Smooth muscle cell (in vitro differentiated cells): ENCODE measurements around the gene COL20A1. TPM values are rescaled to one million over a fixed set of nuclear protein-coding genes. Genes with fewer than 3 reads are reported as not detected.

Source experiments
- DNase-seq: peaks from one replicate; lab custom pipeline; 2025; ENCODE audit not compliant: unreplicated experiment; lab: John Stamatoyannopoulos, UW
- H2AFZ ChIP-seq: fragments of 200-600 bp; sonication (generic); 2 replicates; pipeline ENCODE4 v1.6.0; 2016; ENCODE audit warnings: antibody characterized with exemption, low read depth, mild to moderate bottlenecking
- H3F3A ChIP-seq: fragments of 200-600 bp; sonication (generic); 2 replicates; pipeline ENCODE4 v1.6.0; 2017; ENCODE audit warnings: antibody characterized with exemption, low read depth
- H3K27ac ChIP-seq: fragments of 200-600 bp; sonication (generic); 2 replicates; pipeline ENCODE4 v1.5.1; 2016; ENCODE audit warnings: low read depth, mild to moderate bottlenecking
- H3K27me3 ChIP-seq: fragments of 200-600 bp; sonication (generic); 2 replicates; pipeline ENCODE4 v1.6.1; 2016; ENCODE audit warnings: low read depth, mild to moderate bottlenecking
- H3K36me3 ChIP-seq: fragments of 200-600 bp; sonication (generic); 2 replicates; pipeline ENCODE4 v1.5.1; 2016; ENCODE audit warnings: low read depth
- H3K4me1 ChIP-seq: fragments of 200-600 bp; sonication (generic); 2 replicates; pipeline ENCODE4 v1.5.1; 2016; ENCODE audit warnings: low read depth
- H3K4me2 ChIP-seq: fragments of 200-600 bp; sonication (generic); 2 replicates; pipeline ENCODE4 v1.6.0; 2016; ENCODE audit warnings: mild to moderate bottlenecking
- H3K4me3 ChIP-seq: fragments of 200-600 bp; sonication (generic); 2 replicates; pipeline ENCODE4 v1.5.1; 2016; ENCODE audit warnings: mild to moderate bottlenecking
- H3K79me2 ChIP-seq: fragments of 200-600 bp; sonication (generic); 2 replicates; pipeline ENCODE4 v1.6.0; 2016; ENCODE audit warnings: low read depth, mild to moderate bottlenecking
- H3K9ac ChIP-seq: fragments of 200-600 bp; sonication (generic); 2 replicates; pipeline ENCODE4 v1.6.0; 2016; ENCODE audit warnings: low read depth
- H3K9me3 ChIP-seq: fragments of 200-600 bp; sonication (generic); replicated peaks from 2 replicates; pipeline ENCODE4 v1.5.1; 2016; ENCODE audit warnings: low read depth
- H4K20me1 ChIP-seq: fragments of 200-600 bp; sonication (generic); 2 replicates; pipeline ENCODE4 v1.6.0; 2016; ENCODE audit warnings: low read depth
- WGBS: methylation state at CpG from one replicate; pipeline ENCODE4 v1.1.7; 2016; ENCODE audit warnings: low lambda C conversion rate; 5-methylcytosine and 5-hydroxymethylcytosine counted together
- polyA plus RNA-seq: library from polyadenylated mRNA; unstranded; fragments of >200 nt; fragmentation: Nextera tagmentation; extraction: Ambion mirVana; gene quantifications from 2 replicates; pipeline ENCODE4 v1.2.1, GENCODE V29; 2016
- total RNA-seq: library from RNA; depleted of rRNA; stranded (reverse); fragments of >200 nt; gene quantifications from 2 replicates; pipeline ENCODE4 v1.2.3, GENCODE V29; 2014
- TF ChIP-seq, protein P1 (sequence below): fragments of 200-600 bp; sonication (generic); IDR thresholded peaks from 2 replicates; pipeline ENCODE4 v1.5.1; 2017; ENCODE audit warnings: borderline replicate concordance, mild to moderate bottlenecking, antibody characterized with exemption; ENCODE audit not compliant: insufficient read depth, poor library complexity, severe bottlenecking

The COL20A1 gene
- total and polyA plus RNA-seq, 2 experiments from 2014 or later, result 0.23 to 0.36 TPM

- no peaks in the 10 kb centered on the region for H3F3A ChIP-seq
- no peaks in the 10 kb centered on the region for H3K79me2 ChIP-seq
- H3K36me3 ChIP-seq, result no peaks in the 10 kb centered on the region
- 88% methylated on average over 26 of the region's 30 CpGs for WGBS
- peaks cover 7% of the 10 kb centered on the region for H3K4me1 ChIP-seq
- no peak for DNase-seq
- no peak overlapping the region for H3K4me3 ChIP-seq
- no peak overlapping the region for H2AFZ ChIP-seq
- no peak overlapping the region for H3K4me2 ChIP-seq
- peaks cover 35% of the 10 kb centered on the region for H3K27me3 ChIP-seq
- TF ChIP-seq, protein P1, sequence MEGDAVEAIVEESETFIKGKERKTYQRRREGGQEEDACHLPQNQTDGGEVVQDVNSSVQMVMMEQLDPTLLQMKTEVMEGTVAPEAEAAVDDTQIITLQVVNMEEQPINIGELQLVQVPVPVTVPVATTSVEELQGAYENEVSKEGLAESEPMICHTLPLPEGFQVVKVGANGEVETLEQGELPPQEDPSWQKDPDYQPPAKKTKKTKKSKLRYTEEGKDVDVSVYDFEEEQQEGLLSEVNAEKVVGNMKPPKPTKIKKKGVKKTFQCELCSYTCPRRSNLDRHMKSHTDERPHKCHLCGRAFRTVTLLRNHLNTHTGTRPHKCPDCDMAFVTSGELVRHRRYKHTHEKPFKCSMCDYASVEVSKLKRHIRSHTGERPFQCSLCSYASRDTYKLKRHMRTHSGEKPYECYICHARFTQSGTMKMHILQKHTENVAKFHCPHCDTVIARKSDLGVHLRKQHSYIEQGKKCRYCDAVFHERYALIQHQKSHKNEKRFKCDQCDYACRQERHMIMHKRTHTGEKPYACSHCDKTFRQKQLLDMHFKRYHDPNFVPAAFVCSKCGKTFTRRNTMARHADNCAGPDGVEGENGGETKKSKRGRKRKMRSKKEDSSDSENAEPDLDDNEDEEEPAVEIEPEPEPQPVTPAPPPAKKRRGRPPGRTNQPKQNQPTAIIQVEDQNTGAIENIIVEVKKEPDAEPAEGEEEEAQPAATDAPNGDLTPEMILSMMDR, result no peak
- H4K20me1 ChIP-seq, result no peaks in the 10 kb centered on the region
- H3K9ac ChIP-seq, result no peak overlapping the region
- no peaks in the 10 kb centered on the region for H3K9me3 ChIP-seq
- no peak overlapping the region for H3K27ac ChIP-seq
Observed at GRCh38 chr20:63356931-63357879, 64.2 kb downstream of the COL20A1 start.

DNA sequence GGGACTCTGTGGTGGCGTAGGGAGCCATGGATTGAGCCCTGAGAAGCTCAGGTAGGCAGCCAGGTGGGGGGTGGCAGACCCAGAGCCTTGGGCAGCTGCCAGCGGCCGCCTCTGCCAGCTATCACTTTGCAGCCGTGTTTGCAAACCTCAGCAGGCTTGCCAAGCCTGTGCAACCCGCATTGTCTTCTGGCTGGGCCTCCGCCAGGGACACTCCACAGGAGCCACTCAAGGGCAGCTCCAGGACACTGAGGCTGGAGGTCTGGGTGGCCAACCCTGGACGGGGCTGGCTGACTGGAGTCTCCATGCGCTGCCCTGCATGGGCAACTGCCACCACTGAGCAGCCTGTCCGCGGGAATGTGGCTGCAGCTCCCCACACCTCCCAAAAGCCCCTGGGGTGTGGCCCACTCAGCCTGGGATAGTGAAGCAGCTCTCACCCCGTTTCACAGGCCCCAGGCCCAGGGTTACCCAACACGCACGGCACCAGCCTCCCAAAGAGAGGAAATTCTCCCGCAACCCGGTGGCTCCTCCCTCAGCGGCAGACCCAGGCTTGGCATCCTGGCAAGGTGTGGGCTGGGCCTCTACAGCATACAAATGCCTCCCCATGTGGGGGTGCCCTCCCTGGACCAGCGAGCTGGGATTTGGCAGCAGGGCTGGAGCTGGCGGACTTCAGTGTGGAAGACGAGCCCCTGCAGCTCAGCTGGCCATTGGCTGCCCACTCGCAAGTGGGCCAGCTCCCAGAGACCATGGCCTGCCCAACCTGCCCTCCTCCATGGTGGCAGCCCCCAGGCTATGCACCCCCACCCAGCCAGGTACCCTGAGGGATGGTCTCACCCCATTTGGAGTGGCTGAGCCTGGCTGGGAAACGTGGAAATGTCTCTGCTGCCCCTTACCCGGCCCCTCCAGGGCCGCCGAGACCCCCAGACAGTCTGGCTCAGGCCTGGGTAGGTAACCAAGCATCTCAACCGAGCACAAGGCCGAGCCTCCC is 65.2 kb downstream of the COL20A1 start:
- WGBS, result 91% methylated on average over 26 of the region's 26 CpGs

DNA sequence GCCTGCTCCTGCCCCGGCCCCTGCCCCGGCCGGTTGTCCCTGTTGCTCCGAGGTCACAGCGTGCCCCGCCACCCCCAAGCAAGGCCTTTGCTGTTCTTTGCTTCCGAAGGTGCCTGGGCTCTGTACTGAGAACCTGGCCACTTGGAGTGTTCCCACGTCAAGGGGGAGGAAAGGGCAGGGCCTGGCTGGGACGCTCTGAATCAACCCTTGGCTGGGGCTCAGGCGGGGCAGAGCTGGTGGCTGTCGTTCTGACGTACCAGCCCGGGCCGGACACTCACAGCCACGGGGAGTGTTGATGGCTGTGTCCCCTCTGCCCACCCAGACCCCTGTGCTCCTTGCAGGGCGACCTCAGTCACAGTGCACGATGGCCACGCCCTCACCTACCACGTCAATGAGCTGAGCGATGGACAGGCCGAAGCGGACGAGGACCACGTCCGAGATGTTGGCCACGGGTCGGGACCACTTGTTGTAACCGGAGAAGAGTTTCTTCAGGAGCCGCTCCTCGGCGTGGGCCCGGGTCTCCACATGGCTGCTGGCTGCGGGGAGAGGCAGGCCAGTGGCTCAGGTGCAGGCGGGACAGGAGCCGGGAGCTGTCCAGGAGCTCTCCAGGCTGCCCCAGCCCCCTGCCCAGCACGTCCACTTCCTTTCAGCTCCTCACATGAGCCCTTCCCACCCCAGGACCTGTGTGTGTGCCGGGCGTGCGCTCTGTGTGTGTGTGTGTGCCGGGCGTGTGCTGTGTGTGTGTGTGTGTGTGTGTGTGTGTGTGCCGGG is 66.4 kb downstream of the COL20A1 start:
- no peak overlapping the region for H3K4me2 ChIP-seq
- H3K4me1 ChIP-seq, result peaks cover 8% of the 10 kb centered on the region
- peaks cover 45% of the 10 kb centered on the region for H3K27me3 ChIP-seq
- H3K9ac ChIP-seq, result no peak overlapping the region
- DNase-seq, result no peak
- no peaks in the 10 kb centered on the region for H3K9me3 ChIP-seq
- H3F3A ChIP-seq, result no peaks in the 10 kb centered on the region
- no peak overlapping the region for H3K4me3 ChIP-seq
- no peak overlapping the region for H2AFZ ChIP-seq
- TF ChIP-seq, protein P1, result no peak
- no peaks in the 10 kb centered on the region for H3K36me3 ChIP-seq
- no peaks in the 10 kb centered on the region for H4K20me1 ChIP-seq
- H3K79me2 ChIP-seq, result no peaks in the 10 kb centered on the region
- 87% methylated on average over 42 of the region's 42 CpGs for WGBS
- no peak overlapping the region for H3K27ac ChIP-seq

More for the DNA sequence above, 65.2 kb downstream of the COL20A1 start:
- H3K79me2 ChIP-seq, result no peaks in the 10 kb centered on the region
- H3K27ac ChIP-seq, result no peak overlapping the region
- H3F3A ChIP-seq, result no peaks in the 10 kb centered on the region
- H3K9ac ChIP-seq, result no peak overlapping the region
- TF ChIP-seq, protein P1, result no peak
- no peaks in the 10 kb centered on the region for H3K9me3 ChIP-seq
- no peaks in the 10 kb centered on the region for H3K36me3 ChIP-seq
- H4K20me1 ChIP-seq, result no peaks in the 10 kb centered on the region
- no peak overlapping the region for H3K4me3 ChIP-seq
- H3K4me2 ChIP-seq, result no peak overlapping the region
- H3K4me1 ChIP-seq, result peaks cover 8% of the 10 kb centered on the region
- peaks cover 45% of the 10 kb centered on the region for H3K27me3 ChIP-seq
- no peak overlapping the region for H2AFZ ChIP-seq
- DNase-seq, result no peak
